Loucy (cell line): ENCODE measurements around the gene ETS1.

ENCODE experiments used
- EZH2phosphoT487 ChIP-seq: fragments of 200-600 bp; IDR thresholded peaks from 2 replicates; pipeline ENCODE4 v1.6.1; 2018; ENCODE audit warnings: antibody characterized with exemption, mild to moderate bottlenecking, moderate library complexity, borderline replicate concordance
- TF ChIP-seq, protein P1 (sequence below): fragments of 200-600 bp; sonication (generic); conservative IDR thresholded peaks from 2 replicates; pipeline ENCODE4 v1.5.1; 2014; ENCODE audit warnings: mild to moderate bottlenecking, antibody characterized with exemption, low read length

DNA sequence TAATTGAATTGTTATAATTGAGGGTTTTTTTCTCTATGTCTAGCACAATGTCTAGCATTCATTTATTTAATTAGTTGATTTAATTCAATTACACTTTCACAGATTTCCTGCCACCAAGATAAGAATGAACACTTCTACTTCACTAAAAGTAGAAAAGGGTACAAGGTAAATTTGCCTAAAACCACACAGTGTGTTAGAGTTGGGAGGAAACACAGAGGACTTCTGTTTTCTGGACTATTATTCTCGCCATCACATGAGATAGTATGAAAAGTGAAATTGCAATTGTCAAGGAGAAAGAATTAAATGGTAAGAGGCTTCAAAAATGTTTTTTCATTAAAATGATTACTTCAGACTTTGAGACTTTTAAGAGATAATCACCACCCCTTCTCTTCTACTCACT, 109.5 kb downstream of the ETS1 start:
- TF ChIP-seq, protein P1, sequence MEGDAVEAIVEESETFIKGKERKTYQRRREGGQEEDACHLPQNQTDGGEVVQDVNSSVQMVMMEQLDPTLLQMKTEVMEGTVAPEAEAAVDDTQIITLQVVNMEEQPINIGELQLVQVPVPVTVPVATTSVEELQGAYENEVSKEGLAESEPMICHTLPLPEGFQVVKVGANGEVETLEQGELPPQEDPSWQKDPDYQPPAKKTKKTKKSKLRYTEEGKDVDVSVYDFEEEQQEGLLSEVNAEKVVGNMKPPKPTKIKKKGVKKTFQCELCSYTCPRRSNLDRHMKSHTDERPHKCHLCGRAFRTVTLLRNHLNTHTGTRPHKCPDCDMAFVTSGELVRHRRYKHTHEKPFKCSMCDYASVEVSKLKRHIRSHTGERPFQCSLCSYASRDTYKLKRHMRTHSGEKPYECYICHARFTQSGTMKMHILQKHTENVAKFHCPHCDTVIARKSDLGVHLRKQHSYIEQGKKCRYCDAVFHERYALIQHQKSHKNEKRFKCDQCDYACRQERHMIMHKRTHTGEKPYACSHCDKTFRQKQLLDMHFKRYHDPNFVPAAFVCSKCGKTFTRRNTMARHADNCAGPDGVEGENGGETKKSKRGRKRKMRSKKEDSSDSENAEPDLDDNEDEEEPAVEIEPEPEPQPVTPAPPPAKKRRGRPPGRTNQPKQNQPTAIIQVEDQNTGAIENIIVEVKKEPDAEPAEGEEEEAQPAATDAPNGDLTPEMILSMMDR, result no peak
- TF ChIP-seq EZH2phosphoT487, result no peak
